HG02943 (cell line): ENCODE results near the gene PUSL1.

ENCODE experiments used
- ATAC-seq: cut with Tn5 transposase; IDR thresholded peaks from one replicate; pipeline ENCODE4 v1.9.1; 2021; ENCODE audit warnings: mild to moderate bottlenecking, low read depth, moderate library complexity; ENCODE audit not compliant: unreplicated experiment

Gene PUSL1, protein sequence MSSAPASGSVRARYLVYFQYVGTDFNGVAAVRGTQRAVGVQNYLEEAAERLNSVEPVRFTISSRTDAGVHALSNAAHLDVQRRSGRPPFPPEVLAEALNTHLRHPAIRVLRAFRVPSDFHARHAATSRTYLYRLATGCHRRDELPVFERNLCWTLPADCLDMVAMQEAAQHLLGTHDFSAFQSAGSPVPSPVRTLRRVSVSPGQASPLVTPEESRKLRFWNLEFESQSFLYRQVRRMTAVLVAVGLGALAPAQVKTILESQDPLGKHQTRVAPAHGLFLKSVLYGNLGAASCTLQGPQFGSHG

DNA sequence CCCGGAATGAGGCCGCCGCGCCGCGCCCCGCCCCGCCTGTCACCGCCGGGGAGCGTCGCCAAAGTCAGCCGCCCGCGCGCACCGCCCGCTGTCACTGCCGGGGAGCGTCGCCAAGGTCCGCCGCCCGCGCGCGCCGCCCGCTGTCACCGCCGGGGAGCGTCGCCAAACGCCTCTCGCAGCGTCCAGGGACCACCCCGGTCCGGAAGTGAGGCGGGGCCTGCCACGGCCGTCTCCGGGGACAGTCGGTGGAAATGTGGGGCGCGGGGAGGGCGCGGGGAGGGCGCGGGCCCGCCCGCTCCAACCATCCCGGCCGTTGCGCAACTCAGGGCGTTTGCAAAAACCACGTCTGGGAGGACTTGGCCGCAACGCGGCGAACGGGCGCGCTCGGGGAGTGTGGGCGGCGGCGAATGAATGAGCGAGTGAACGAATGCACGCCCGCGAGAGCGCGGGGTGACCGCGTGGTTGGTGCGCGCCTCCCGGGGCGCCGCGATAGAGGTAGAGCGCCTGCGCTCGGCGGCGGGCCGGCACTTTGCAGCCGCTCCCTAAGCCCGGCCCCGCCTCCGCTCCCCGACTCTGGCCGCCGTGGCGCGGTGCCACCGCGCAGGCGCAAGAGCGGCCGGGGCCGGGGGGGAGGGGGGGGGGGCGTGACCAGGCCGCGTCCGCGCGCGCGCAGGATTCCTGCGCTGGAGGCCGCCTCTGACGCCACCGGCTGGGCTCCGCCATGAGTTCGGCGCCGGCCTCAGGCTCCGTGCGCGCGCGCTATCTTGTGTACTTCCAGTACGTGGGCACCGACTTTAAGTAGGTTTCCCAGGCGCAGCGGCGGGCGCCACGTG lies at the start of gene PUSL1, which contains the start of gene ACAP3:
PUSL1 (plus strand) TSS at position 675 of the 833 bp plus-strand sequence; CDS start at position 722, 47 bp downstream.
ACAP3 (minus strand) TSS at position 8 of the 833 bp plus-strand sequence. CDS start 115 bp downstream, outside the sequence.
- peak; percentile 41 for ATAC-seq

DNA sequence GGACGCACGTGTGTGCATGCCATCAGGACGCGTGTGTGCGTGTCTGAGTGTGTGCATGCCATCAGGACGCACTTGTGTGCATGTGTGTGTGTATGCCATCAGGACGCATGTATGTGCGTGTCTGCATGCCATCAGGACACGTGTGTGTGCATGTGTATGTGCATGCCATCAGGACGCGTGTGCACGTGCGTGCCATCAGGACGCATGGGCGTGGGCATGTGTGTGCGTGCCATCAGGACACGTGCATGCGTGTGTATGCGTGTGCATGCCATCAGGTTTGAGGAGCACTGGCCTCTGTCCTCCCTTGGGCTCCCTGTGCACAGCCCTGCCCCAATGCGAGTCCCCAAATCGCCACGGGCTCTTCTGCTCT lies 49.3 kb upstream of the PUSL1 start:
- no peak for ATAC-seq

DNA sequence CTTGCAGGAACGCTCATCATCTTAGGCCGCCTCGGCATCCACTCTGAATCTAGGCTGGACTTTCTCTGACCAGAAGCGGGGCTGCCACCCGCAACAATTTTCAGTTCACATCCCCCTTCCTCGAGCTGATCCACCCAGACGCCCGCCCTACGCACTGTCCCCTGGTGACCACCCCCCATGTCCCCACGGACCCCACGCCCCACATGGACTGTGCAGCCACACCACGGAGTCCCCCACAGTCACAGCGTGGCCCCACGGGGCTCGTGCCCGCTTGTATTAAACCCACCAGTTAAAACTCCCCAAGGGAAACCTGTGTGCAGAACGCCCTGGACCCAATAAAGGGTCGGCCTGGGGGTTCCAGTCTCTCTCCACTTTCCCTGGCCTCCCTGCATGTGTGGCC lies 48.9 kb upstream of the PUSL1 start:
- no peak for ATAC-seq

DNA sequence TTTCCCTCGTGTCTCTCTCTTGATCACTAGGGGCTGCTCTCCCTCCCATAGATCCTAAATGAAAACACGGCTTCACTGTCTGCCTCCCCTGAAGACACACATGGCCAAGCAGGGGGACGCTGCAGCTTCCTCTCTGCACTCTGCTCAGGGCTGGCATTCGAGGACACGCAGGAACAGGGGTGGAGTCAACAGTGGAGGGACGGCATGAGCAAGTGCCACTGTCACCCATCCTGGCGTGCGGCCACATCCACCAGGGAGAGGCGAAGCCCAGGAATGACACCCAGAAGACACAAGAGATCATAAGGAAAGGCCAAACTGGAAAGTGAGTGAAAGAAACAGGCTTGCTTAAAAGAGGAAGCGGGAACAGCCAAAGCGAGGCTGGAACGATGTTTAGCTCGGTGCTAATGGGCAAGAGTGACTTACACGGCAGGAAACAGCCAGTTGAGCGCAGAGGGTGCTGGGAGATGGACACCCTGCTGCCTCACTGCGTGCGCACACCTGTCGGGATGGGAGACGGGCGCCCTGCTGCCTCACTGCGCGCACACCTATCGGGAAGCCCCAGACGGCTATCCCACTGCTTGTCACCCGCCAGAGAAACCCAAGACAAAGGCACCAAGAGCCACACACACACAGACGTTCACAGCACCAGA lies 48.3 kb upstream of the PUSL1 start:
- ATAC-seq, result no peak

DNA sequence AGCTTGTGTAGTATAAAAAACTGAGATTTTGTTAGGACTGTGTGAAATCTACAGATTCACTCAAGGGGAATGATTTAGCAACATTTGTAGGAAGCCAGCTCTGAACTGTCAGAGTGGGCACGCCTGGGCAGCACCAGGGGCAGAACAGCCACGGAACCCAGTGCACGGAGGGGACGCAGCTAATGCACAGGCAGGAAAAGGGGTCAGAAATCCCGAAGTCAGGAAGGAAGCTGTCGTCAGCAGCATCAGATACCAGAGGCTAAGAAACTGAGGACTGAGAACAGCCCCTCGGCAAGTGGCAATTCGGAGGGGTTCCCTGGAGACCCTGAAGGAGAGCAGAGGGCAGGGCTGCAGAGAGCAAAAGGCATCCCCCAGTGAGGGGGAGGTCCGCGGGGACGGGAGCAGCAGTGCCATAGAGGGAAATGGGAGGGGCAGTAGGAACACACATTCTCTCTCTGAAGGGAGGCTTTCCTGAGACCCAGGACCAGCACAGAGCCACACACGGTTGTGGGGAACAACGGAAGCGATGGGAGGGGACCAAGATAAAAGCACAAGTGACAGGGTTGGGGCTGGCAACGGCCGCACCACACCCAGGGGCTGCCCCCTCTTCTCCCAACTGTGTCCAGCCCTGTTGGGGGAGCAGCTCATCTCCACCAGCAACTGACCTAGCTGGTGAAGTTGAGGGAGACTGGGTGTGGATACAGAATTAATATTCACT lies 47.4 kb upstream of the PUSL1 start:
- no peak for ATAC-seq

DNA sequence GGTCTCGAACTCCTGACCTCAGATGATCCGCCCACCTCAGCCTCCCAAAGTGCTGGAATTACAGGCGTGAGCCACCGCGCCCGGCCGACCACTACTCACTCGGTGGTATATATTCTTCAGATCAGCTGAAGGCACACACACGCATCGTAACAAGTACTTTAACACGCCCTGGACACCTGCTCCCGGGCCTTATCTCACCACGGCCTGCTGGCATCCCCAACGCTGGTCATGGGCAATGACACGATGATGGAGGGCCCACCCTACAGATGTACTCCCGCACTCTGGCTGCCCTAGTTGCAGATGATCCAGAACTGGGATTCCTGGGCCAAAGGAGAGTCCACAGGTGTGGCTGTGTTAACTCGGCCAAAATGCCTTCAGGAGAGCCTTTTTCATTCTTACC lies 46.3 kb upstream of the PUSL1 start:
- no peak for ATAC-seq

DNA sequence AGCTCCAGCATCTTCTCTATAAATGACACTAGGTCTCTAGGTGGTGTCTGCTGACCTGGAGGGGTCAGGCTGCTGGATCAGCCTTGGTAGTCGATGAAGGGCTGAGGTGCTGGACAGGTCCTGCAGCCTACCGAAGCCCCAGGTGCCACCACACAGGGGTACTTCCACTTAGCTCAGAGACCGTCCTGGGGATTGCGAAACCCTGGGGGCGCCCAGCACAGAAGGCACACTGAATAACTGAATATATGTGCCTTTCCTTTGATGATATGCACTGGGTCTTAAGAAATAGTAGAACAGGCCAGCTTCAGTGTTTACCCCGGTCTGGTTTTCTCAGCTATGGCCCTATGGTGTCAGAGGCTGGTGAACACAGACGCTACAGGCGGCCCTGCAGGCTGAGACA lies 45.6 kb upstream of the PUSL1 start:
- ATAC-seq, result no peak

DNA sequence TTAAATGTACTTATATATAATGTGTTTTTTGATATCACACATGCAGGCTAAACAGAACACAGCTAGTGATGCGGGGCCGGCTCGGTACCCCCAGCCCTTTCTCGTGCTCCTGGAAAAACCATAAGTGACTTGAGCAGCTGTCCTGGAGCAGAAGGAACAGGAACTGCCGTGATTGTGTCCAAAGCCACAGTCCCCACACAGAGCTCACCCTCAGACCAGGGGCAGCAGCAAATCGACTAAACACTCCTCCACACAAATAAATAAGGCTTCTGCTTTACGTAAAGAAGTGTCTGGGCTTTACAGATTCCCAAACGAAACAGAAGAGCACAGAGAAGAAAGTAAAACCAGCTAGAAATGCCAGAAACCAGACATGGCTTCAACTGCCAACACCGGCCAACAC lies 44.4 kb upstream of the PUSL1 start:
- no peak for ATAC-seq

DNA sequence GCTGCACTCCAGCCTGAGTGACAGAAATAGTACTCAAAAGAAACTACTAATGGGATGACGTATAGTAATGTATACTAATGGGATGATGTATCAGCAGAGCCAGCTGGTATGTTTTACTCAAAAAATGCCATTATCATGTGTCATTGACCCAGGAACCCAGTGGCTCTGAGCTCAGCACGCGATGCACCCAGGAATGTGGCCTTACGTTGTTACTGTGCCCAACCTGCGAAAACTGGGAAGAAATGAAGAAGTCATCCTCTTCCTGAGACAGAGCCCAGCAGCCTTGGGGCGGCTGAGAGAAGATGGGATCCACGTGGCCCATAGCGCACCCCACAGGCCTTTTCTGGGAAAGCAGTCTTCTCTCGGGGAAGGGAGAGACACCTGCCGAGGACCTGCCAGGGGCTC lies 43.5 kb upstream of the PUSL1 start:
- ATAC-seq, result no peak

DNA sequence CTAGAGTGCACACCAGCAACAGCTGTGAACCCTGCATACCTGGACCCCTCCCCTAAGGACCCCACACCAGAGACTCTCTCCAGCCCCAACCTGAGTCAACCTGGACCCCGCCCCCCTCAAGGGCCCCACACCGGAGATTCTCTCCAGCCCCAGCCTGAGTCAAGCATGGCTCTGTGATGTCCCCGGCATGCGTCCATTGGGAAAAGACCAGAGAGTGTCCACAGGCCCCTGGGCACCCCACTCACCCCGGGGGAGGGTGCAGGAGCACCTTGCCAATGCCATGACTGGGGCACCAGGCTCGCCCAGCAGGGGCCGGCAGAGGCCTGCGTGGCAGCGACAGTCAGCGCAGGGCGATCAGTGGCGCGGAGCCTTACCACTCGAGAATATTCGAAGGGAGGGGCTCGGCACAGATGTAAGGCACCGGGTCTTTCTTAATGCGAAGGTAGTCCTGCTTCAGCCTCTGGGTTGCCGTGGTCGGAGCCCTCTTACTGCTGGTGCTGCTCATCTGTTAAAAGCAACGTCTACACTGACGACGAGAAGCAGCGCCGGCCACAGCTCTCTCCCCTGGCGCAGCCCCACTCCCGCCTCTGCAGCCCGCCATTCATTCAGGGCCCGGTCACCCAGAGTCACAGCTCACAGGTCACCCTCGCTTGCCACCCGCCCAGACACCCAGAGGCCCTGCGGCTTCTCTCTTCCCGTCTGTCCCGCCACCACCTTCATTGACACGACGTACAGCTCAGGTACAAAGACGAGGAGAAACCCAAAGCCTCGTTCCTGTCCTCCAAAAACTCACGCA lies 40.7 kb upstream of the PUSL1 start:
- no peak for ATAC-seq

DNA sequence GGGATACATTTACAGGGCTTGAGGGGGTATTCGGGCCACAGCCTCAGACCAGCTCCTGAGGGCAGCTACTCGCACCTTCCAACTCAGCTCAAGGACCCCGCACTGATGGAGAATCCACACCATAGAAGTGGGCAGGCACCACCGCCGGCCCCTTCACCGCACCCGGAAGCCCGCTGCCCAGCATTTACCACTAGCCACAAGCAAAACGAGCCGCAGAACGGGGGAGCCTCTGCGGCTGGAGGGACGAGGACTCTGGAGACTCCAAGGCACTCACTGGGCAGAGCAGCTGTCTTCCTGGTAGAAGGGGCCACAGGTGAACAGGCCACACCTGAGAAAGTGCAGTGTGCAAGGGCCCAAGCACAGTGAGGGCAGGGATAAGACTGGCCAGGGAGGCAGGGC lies 40.1 kb upstream of the PUSL1 start:
- ATAC-seq, result no peak

DNA sequence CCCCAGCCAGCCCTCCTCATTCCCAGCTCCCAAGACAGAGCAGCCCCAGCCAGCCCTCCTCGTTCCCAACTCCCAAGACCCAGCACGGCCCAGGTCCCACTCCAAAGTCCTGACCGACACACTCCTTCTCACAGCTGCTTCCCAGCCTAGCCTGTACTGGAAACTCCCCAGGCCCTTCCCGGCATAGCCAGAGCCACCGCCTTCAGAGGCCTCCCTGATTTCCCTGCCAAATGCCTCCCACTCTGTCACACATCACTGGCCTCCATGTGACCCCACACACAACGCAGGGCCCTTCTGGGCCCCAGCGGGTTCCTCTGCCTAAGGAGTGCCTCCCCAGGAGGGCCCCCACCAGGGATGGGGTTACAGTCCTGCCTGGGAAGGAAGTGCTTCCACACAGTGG lies 37.6 kb upstream of the PUSL1 start:
- no peak for ATAC-seq

DNA sequence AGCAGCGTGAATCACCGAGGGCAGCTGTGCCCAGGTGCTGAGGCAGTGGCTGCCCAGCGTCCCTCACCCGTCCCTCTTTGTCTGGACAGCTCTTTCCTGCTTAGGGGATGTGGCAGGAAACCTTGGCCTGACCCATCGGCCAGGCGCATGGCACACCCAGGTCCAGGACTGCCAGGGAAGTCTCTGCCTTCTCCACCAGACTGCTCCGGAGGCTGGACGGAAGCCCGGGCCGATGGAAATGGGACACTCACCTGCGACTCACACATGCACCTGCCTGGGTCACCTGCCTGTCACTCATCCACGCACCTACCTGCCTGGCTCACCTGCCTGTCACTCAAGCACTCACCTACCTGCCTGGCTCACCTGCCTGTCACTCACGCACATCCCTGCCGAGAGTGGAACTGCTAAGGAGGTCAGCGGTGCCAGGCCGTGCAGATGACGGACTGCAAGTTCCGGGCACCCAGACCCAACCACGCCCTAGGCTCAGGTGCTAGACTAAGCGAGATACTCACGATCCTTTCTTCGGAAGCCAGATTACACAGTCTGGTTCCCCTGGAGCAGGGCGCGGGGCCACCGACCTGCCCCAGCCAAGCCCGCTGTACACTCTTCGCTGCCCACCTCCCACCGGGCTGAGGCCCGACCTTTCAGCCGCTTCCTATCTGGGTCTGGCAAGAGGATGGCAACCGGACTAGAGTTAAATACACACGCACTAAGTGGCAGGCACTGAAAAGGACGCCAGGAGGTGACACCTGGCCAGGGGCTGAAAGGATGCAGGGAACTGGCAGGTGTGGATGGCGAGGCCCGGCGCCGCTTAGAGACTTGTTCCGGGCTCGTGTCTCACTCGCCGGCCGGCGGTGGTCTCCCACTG lies 35.8 kb upstream of the PUSL1 start:
- no peak for ATAC-seq

DNA sequence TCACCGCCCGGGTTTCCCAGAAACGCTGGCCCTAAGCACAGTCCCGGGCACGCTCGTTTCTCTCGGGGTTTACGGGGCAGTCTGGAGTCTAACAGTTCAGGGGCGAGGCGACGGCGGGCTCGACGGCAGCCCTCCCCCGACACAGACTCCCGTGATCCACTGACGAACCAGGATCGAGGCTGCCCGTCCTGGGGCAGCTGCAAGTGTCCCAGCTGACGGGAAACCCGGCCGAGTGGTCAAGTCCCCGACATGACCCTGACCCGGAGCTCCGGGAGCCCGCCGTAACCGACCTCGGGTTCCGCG lies 35.2 kb upstream of the PUSL1 start:
- ATAC-seq, result no peak

DNA sequence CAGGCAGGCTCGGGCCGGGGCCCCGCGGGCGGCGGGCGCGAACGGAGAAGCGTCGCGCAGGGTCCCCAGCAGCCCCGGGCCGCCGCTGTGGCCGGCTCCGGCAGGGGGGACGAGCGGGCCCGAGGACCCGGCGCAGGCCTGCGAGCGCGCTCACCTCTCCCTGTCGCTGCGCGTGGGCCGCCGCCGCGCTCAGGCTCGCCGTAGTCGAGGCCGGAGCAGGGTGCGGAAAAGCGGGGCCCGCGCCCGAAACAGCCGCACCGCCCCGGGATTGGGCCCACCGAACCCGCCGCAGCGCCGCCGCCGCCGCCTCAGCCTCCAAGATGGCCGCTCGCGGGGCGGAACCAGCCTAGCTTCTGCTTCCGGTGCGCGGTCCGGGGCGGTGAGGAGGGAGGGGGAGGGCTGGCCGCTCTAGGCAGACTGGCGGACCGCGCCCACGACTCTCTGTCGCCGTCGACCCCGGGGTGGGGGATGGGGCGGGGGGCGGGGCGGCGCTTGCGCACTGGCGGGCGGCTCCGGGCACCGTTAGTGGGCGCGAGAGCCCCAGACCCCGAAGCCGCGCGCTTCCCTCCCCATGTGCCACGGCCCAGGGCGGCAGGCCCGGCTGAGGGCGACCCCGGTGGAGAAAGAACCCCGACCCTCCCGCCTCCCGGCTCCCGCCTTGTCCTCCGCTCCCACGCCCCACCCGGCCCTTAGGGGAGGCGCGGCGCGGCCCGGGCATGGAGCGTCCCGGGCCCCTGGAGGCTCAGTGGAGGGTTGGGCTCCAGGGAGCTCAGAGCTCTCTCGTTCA lies 34.7 kb upstream of the PUSL1 start, which contains the start of gene UBE2J2:
UBE2J2 (minus strand) TSS at position 343 of the 787 bp plus-strand sequence. CDS start 5,862 bp downstream, outside the sequence.
- ATAC-seq, result peak; percentile 74

DNA sequence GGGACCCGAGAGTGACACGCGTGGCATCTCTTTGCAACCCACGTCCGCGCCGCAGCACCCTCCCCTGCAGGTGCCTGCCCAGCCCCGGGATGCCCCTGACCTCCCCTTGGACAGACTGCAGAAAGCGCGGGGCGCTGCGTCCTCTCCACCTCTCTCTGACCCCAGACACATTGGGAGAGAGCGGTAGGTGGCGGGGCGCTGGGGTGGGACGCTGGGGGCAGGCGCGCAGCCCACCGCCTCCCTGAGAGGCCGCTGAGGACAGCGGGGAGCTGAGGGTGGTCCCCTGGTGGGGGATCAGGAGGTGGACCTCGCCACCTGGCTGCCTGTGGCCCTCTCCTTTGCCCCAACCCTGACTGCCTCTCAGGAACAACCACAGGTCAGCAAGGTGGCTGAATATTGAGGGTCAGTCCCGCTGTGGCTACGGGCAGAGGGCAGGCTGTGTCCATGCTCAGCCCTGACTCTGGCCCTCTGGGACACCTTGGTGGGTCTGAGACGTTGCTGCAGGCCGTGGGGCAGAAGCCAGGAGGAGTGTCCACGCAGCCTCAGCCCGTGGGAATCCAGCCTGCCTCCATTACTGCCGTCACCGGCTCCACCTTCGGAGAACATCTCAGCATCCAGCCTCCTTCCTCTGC lies 34.0 kb upstream of the PUSL1 start:
- no peak for ATAC-seq

DNA sequence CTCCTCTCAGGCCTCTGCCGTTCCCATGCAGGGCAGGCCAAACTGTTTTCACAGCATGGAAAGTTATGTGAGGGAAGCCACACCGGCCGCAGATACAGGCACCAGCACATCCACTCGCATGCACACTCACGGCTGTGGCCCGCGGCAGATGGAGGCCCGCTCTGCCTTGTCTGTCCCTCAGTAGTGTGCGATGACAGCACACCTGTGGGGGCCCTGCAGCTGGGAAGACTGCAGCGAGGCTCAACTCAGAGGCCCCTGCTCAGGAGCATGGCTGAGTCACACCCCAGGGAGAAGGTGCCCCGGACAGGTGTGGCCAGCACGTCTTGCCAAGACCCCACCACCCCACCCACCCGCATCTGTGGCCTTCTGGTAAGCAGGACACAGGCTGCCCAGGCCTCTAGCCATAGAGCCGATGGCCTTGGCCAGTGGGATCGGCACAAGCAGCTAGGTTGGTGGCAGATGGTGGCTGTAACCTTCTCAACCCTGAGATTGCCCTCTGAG lies 33.4 kb upstream of the PUSL1 start:
- ATAC-seq, result no peak

DNA sequence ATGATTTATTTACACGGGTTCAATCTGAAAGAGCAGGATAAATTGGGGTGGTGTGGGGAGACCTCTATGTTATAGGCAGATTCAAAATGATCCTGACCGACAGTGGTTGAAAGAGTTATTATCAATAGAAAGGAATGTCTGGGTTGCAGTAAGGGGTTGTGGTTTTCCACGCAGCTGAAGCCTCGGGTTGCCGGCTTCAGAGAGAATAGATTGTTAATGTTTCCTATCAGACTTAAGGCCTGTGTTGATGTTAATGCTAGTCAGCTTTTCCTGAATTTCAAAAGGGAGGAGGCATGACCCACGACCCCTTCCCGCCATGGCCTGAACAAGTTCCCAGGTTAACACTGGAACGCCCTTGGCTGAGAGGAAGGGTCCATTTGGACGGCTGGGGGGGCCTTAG lies 32.6 kb upstream of the PUSL1 start:
- ATAC-seq, result no peak
